Erythroblast (primary cell): Measurements from ENCODE around the gene SCYL1.

ENCODE experiments used
- GATA1 ChIP-seq: IDR thresholded peaks from 2 replicates; pipeline ENCODE4 v1.6.1; 2011; ENCODE audit warnings: low read depth, mild to moderate bottlenecking, control low read depth, low read length, moderate library complexity
- POLR2A ChIP-seq: IDR thresholded peaks from 2 replicates; pipeline ENCODE4 v1.6.1; 2011; ENCODE audit warnings: mild to moderate bottlenecking, low read length

DNA sequence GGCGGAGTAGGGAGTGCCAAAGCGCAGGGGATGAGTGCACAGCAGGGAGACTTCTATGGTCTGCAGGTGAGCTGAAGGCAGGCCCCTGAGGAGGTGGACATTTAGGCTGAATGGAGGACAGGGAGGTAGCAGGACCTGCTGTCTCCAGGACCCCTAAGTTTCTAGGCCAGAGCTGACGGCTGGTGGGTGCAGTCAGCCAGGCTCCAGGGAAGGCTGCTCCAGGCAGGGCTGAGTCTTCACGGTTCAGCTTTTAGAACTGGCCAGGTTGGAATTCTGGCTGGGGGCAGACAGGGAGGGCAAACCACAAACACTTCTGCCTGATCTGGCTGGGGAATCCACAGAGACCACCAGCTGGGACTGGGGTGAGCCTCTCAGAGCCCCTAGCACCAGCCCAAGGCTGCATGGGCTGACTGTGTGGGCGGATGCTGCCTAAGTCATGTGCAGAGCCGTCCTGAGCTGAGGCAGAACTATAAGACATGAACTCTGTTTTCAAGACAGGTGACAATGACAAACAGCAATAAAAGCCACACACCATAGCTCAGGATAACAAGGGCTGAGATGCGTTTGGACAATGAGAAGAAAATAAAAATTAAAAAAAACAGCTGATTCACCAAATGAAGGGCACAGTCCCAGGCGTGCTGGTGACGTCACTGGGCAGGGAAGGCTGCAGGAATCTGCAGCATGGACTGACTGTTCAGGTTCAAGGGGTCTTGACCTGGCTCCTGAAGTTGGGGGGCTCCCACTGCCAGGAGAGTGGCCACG, 36.4 kb upstream of the SCYL1 start:
- TF ChIP-seq POLR2A (no peak), GATA1 (no peak)
